Measurements from ENCODE around the gene CTSA.

The CTSA gene

GRCh38 chr20:45890985-45891983 lies at the start of gene CTSA, which contains the start of gene NEURL2:
CTSA (plus strand) TSS chr20:45891335; CDS start chr20:45891569, 234 bp downstream.
NEURL2 (minus strand) TSS chr20:45891208; CDS start chr20:45890991, 217 bp downstream.
- DNase-seq (ENCODE audit: low read depth in 2 of 2) = peak; percentile 95 to 96
- TF ChIP-seq, protein P1, sequence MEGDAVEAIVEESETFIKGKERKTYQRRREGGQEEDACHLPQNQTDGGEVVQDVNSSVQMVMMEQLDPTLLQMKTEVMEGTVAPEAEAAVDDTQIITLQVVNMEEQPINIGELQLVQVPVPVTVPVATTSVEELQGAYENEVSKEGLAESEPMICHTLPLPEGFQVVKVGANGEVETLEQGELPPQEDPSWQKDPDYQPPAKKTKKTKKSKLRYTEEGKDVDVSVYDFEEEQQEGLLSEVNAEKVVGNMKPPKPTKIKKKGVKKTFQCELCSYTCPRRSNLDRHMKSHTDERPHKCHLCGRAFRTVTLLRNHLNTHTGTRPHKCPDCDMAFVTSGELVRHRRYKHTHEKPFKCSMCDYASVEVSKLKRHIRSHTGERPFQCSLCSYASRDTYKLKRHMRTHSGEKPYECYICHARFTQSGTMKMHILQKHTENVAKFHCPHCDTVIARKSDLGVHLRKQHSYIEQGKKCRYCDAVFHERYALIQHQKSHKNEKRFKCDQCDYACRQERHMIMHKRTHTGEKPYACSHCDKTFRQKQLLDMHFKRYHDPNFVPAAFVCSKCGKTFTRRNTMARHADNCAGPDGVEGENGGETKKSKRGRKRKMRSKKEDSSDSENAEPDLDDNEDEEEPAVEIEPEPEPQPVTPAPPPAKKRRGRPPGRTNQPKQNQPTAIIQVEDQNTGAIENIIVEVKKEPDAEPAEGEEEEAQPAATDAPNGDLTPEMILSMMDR (IDR thresholded peaks at IDR 0.05; ENCODE audit: low read depth, low read length) = no peak
- peak within 1 kb of the TSS; percentile 79 to 92 for H3K4me3 ChIP-seq (replicated peaks in 1 of 2; ENCODE audit: low read depth in 2 of 2, low read length in 2 of 2)

DNA sequence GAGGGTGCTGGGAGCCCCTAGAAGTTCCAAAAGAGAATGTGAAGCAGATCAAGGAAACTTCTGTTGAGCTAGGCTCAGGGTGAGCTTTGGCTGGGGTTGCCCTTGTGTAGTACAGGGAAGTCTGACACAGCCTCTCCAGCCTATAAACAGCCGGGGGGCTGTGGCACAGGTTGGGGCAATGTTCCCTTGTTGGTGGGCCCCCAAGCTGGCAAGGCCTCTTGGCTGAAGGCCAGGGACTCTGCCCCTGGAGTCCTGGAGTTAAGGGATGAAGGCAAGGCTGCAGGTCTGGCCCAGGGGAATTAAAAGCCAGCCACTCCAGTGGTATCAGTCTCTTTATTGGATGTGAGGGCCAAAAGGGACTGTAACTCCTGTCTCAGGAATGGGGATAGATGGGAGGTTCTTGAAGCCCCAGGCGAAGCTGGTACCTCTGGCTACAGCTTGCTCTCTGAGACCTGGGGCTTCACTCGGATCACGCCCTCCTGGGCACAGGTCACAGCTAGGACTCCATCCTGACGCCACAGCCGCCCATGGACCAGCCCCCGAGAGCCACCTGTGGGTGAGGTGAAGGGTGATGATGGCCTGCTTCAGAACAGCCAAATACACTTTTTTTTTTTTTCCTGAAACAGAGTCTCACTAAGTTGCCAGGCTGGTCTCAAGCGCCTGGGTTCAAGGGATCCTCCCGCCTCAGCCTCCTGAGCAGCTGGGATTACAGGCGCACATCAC lies 49.6 kb upstream of the CTSA start:
- TF ChIP-seq, protein P1 (IDR thresholded peaks at IDR 0.05; ENCODE audit: low read depth, low read length) = no peak
- DNase-seq (ENCODE audit: low read depth in 2 of 2) = no peak
- no peak overlapping the region for H3K4me3 ChIP-seq (replicated peaks in 1 of 2; ENCODE audit: low read depth in 2 of 2, low read length in 2 of 2)

GRCh38 chr20:45842169-45842812 lies 48.8 kb upstream of the CTSA start:
- TF ChIP-seq, protein P1 (IDR thresholded peaks at IDR 0.05; ENCODE audit: low read depth, low read length) = no peak
- no peak overlapping the region for H3K4me3 ChIP-seq (replicated peaks in 1 of 2; ENCODE audit: low read depth in 2 of 2, low read length in 2 of 2)
- DNase-seq (ENCODE audit: low read depth in 2 of 2) = peak; percentile 39 to 45

DNA sequence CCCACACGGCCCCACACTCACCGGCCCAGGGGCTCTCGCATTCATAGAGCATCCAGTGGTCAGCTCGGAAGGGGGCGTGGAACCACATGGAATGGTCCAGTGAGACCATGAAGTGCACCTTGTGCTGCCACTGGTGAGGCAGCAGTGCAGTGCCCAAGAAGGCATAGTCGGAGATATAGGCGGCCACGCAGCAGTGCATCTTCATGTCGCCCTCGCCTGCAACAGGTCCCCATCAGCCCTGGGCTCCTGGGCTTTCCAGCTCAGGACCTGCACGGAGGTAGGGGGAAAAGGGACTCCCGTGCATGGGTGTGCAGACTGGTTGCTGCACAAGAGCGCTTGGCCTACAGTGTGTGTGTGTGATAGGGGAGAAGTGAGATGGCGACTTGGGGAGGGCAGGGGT lies 47.6 kb upstream of the CTSA start:
- no peak overlapping the region for H3K4me3 ChIP-seq (replicated peaks in 1 of 2; ENCODE audit: low read depth in 2 of 2, low read length in 2 of 2)
- no peak for DNase-seq (ENCODE audit: low read depth in 2 of 2)
- TF ChIP-seq, protein P1 (IDR thresholded peaks at IDR 0.05; ENCODE audit: low read depth, low read length) = no peak

DNA sequence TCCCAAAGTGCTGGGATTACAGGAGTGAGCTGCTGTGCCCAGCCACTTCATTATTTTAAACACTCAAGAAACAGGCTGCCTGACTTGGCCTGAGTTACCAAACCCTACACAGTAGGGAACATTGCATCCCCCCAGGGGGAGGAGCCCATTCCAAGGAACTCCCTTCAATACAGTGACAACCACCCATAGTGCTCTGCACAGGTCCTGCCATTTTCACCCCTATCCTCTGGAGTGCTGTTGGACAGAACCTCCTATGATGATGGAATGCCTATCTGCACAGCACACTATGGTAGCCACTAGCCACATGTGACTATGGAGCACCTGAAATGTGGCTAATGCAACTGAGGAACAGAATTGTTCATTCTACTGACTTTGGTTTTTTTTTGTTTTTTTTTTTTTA lies 45.7 kb upstream of the CTSA start:
- H3K4me3 ChIP-seq (replicated peaks in 1 of 2; ENCODE audit: low read depth in 2 of 2, low read length in 2 of 2) = no peak overlapping the region
- DNase-seq (ENCODE audit: low read depth in 2 of 2) = no peak
- TF ChIP-seq, protein P1 (IDR thresholded peaks at IDR 0.05; ENCODE audit: low read depth, low read length) = no peak

DNA sequence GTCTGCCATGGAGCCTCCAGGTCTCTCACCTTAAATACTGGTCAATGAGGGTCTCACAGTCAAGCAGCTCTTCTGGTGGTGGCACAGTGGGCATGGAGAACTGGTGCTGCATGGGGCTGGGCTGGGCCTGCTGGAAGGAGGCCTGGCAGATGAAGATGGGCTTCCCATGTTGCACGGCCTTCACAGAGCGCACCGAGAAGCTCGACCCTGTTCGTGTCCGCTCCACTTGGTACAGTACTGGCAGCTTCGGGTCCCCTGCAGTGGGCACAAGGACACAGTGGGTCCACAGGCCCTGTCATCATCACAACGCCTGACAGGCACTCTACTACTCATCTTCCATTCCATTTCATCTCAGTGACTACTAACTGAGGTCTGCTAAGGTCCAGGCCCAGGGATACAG lies 42.7 kb upstream of the CTSA start:
- no peak for DNase-seq (ENCODE audit: low read depth in 2 of 2)
- H3K4me3 ChIP-seq (replicated peaks in 1 of 2; ENCODE audit: low read depth in 2 of 2, low read length in 2 of 2) = no peak overlapping the region
- TF ChIP-seq, protein P1 (IDR thresholded peaks at IDR 0.05; ENCODE audit: low read depth, low read length) = no peak
